Peyer's patch (tissue), 4 donors: Measurements from ENCODE around the gene ARL15. TPM values are rescaled to one million over a fixed set of nuclear protein-coding genes. Genes with fewer than 3 reads are reported as not detected.
A peak's percentile ranks its signal among the peaks of the same experiment; 100 is the strongest.

ENCODE experiments used
- DNase-seq, 3 donors: peaks; one replicate each; pipeline ENCODE4 v3.0.0-alpha.2; 2017 to 2019
- H3K27ac ChIP-seq, 4 donors: fragments of 200-600 bp; sonication (generic); one replicate each; pipeline ENCODE4 v1.5.1; 2016 to 2019
- H3K27me3 ChIP-seq, 2 donors: fragments of 200-600 bp; sonication (generic); one replicate each; pipeline ENCODE4 v1.5.1; 2019
- H3K36me3 ChIP-seq, 3 donors: fragments of 200-600 bp; sonication (generic); one replicate each; pipeline ENCODE4 v1.5.1; 2016 to 2019
- H3K4me1 ChIP-seq, 4 donors: fragments of 200-600 bp; sonication (generic); one replicate each; pipeline ENCODE4 v1.5.1; 2016 to 2019
- H3K4me3 ChIP-seq, 4 donors: fragments of 200-600 bp; sonication (generic); 1 replicate in 3 of 4; 2 replicates in 1 of 4; pipeline ENCODE4 v1.5.1; 2016 to 2019; ENCODE audit warnings: mild to moderate bottlenecking in 1 of 4
- H3K9me3 ChIP-seq, 4 donors: fragments of 200-600 bp; sonication (generic); one replicate each; pipeline ENCODE4 v1.5.1; 2016 to 2019; ENCODE audit warnings: mild to moderate bottlenecking in 1 of 4
- CTCF ChIP-seq, 6 experiments: fragments of 450-650 bp in 4 of 6; fragments of 200-600 bp in 2 of 6; sonication (generic) in 1 of 6; IDR thresholded peaks; one replicate each; pipeline ENCODE4 v1.5.1; 2017 to 2019; ENCODE audit warnings: antibody characterized with exemption in 6 of 6, mild to moderate bottlenecking in 3 of 6, moderate library complexity in 1 of 6
- POLR2A ChIP-seq, 2 donors: fragments of 450-650 bp; IDR thresholded peaks; one replicate each; pipeline ENCODE4 v1.5.1; 2017; ENCODE audit warnings: antibody characterized with exemption in 2 of 2, mild to moderate bottlenecking in 2 of 2, moderate library complexity in 2 of 2
- total RNA-seq, 4 donors: library from RNA; depleted of rRNA; stranded (reverse); fragments of >200 nt; gene quantifications; one replicate each; pipeline ENCODE4 v1.1.0, GENCODE V29; 2016

The ARL15 gene
- total RNA-seq, 4 donors from 2014 or later, result 18.0 to 44.5 (median 38.7) TPM

GRCh38 chr5:54259981-54260380 lies 50.4 kb downstream of the ARL15 start:
- no peak for DNase-seq
- H3K4me3 ChIP-seq, result no peak overlapping the region
- TF ChIP-seq POLR2A (IDR thresholded peaks at IDR 0.05) (no peak), CTCF (IDR thresholded peaks at IDR 0.05) (no peak)

GRCh38 chr5:54259090-54259489 lies 51.3 kb downstream of the ARL15 start:
- H3K9me3 ChIP-seq, result no peaks in the 10 kb centered on the region
- no peak for DNase-seq
- H3K4me3 ChIP-seq, result no peak overlapping the region
- no peaks in the 10 kb centered on the region for H3K27me3 ChIP-seq
- no peaks in the 10 kb centered on the region for H3K36me3 ChIP-seq
- no peak overlapping the region for H3K27ac ChIP-seq
- H3K4me1 ChIP-seq, result no peaks in the 10 kb centered on the region
- TF ChIP-seq POLR2A (IDR thresholded peaks at IDR 0.05) (no peak), CTCF (IDR thresholded peaks at IDR 0.05) (no peak)

More at GRCh38 chr5:54259981-54260380, 50.4 kb downstream of the ARL15 start:
- Histone ChIP-seq H3K9me3 (no peaks in the 10 kb centered on the region), H3K36me3 (no peaks in the 10 kb centered on the region), H3K27ac (no peak overlapping the region), H3K27me3 (no peaks in the 10 kb centered on the region), H3K4me1 (no peaks in the 10 kb centered on the region)

GRCh38 chr5:54257366-54258118 lies 52.8 kb downstream of the ARL15 start:
- Histone ChIP-seq H3K27ac (no peak overlapping the region), H3K4me3 (no peak overlapping the region), H3K4me1 (no peaks in the 10 kb centered on the region), H3K36me3 (no peaks in the 10 kb centered on the region), H3K27me3 (no peaks in the 10 kb centered on the region), H3K9me3 (no peaks in the 10 kb centered on the region)
- no peak for DNase-seq
- TF ChIP-seq POLR2A (IDR thresholded peaks at IDR 0.05) (no peak), CTCF (IDR thresholded peaks at IDR 0.05) (no peak)

- TF ChIP-seq CTCF (IDR thresholded peaks at IDR 0.05), result peak in 2 of 6 experiments; percentile 10 to 28
- no peak for TF ChIP-seq POLR2A (IDR thresholded peaks at IDR 0.05)
- H3K4me1 ChIP-seq, result peaks cover 0 to 7% (median under 1%) of the 10 kb centered on the region in 4 donors
- no peak for DNase-seq
- H3K27ac ChIP-seq, result no peak overlapping the region
- no peaks in the 10 kb centered on the region for H3K9me3 ChIP-seq
- no peak overlapping the region for H3K4me3 ChIP-seq
- no peaks in the 10 kb centered on the region for H3K36me3 ChIP-seq
- no peaks in the 10 kb centered on the region for H3K27me3 ChIP-seq
These were observed 55.7 kb downstream of the ARL15 start for GRCh38 chr5:54254482-54255198.

- Histone ChIP-seq H3K27ac (no peak overlapping the region), H3K27me3 (no peaks in the 10 kb centered on the region), H3K36me3 (no peaks in the 10 kb centered on the region), H3K9me3 (no peaks in the 10 kb centered on the region), H3K4me1 (peaks cover 0 to 8% (median 4%) of the 10 kb centered on the region in 4 donors), H3K4me3 (no peak overlapping the region)
- no peak for DNase-seq
- TF ChIP-seq CTCF (IDR thresholded peaks at IDR 0.05) (no peak), POLR2A (IDR thresholded peaks at IDR 0.05) (no peak)
These were observed 58.4 kb downstream of the ARL15 start for GRCh38 chr5:54251981-54252380.
